Measurements from ENCODE around the gene MAP3K6.

- TF ChIP-seq, protein P1, sequence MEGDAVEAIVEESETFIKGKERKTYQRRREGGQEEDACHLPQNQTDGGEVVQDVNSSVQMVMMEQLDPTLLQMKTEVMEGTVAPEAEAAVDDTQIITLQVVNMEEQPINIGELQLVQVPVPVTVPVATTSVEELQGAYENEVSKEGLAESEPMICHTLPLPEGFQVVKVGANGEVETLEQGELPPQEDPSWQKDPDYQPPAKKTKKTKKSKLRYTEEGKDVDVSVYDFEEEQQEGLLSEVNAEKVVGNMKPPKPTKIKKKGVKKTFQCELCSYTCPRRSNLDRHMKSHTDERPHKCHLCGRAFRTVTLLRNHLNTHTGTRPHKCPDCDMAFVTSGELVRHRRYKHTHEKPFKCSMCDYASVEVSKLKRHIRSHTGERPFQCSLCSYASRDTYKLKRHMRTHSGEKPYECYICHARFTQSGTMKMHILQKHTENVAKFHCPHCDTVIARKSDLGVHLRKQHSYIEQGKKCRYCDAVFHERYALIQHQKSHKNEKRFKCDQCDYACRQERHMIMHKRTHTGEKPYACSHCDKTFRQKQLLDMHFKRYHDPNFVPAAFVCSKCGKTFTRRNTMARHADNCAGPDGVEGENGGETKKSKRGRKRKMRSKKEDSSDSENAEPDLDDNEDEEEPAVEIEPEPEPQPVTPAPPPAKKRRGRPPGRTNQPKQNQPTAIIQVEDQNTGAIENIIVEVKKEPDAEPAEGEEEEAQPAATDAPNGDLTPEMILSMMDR (IDR thresholded peaks at IDR 0.05): no peak
- TF ChIP-seq POLR2A (IDR thresholded peaks at IDR 0.05): no peak
These were observed 15.9 kb downstream of the MAP3K6 start for GRCh38 chr1:27350663-27351540.

Data from esophagus squamous epithelium (tissue), 4 donors.